Left cardiac atrium (tissue), 4 donors: ENCODE data around the gene MYO5B. TPM values are rescaled to one million over a fixed set of nuclear protein-coding genes. Genes with fewer than 3 reads are reported as not detected.

Experiments
- ATAC-seq, 2 donors: fragments of 200-7000 bp; cut with Tn5 transposase; one replicate each; pipeline ENCODE4 v1.9.1; 2020; ENCODE audit warnings: mild to moderate bottlenecking in 2 of 2, moderate library complexity in 2 of 2
- DNase-seq: peaks from one replicate; pipeline ENCODE4 v3.0.0-alpha.2; 2020
- intact Hi-C, 2 donors: fragments of 100-400 bp; cut with DNase I; formaldehyde crosslinking; loops; one replicate each; pipeline versions ENCODE4 v1.14.1 to v1.15.1; 2022 to 2023
- total RNA-seq, 2 donors: library from RNA; stranded (reverse); fragmentation: NEBNext Ultra II Directional; extraction: Animal tissue kit (Norgen Biotek cat#: 25700); gene quantifications; one replicate each; pipeline ENCODE4 v1.2.1, GENCODE V29; 2021
- donor health status: DM: no; HTN: yes; CAD: no.
- donor health status: DM: no; HTN: yes; CAD: no; lungs with severe emphysema.
- donor health status: DM: yes; HTN: yes; CAD: no.
- donor health status: Dilated cardiomyopathy.

The MYO5B gene
- total RNA-seq, 2 donors from 2014 or later: 4.6 to 7.2 TPM

GRCh38 chr18:50009773-50010335, 185.1 kb downstream of the MYO5B start:
- peak; percentile 53 to 64 for ATAC-seq
- intact Hi-C loops: loop anchor here (10.0 kb wide), 2 partner anchors 55 to 185 kb away; partner anchors contain the start of gene MYO5B (in 2 of the 2)
- no peak for DNase-seq

DNA sequence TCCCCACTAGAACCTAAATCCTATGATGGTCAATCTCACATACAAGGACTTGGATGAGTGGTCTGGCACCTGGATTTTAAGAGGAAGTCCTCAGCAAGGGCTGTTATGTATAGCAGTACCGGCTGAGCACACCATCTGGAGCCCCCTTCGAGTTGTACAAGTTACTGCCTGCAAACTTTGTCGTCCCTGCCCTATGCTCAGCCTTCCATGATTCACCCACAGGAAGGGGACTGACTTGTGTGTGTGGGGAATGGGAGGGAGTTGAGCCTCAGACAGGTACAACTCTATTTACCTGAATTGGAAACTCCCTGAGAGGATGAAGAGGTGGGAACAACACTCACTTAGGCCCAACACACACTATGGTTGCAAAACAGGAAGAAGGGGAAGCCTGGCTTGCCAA, 186.6 kb downstream of the MYO5B start:
- intact Hi-C loops: loop anchor here in 1 of 2 donors (10.0 kb wide), 2 partner anchors 56 to 186 kb away; partner anchors contain the start of gene MYO5B
- DNase-seq (no peak), ATAC-seq (no peak)

DNA sequence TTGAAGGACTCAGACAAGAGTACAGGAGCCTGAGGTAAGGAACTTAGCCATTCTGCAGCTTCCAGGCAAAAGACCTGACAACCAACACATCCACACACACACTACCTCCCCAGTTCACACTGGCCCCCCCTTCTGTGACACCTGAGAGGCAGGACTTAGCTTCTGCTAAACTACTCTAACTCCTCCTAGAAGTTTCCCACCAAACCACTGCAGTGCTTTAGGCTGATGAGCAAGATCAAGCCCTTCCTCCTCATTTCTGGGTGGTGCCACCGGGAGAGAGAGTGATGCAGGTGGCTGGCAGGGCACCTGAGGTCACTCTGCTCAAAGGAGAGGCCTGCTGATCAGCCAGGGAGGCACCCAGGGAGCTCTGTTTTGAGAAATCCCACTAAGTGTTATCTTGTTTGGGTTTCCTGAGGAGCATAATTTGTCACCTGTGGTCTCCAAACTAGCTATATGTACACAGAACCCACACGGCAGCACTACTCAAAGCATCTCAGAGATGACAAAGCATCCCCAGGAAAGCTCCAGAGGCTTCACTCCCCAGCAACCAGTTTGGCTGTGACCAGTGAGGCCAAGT, 188.4 kb downstream of the MYO5B start:
- intact Hi-C loops: loop anchor here in 1 of 2 donors (10.0 kb wide), 2 partner anchors 58 to 188 kb away; partner anchors contain the start of gene MYO5B
- ATAC-seq: no peak
- DNase-seq: no peak

GRCh38 chr18:50004013-50004412, 190.9 kb downstream of the MYO5B start:
- ATAC-seq (no peak), DNase-seq (no peak)
- intact Hi-C loops: loop anchor here in 1 of 2 donors (10.0 kb wide), 2 partner anchors 61 to 191 kb away; partner anchors contain the start of gene MYO5B

DNA sequence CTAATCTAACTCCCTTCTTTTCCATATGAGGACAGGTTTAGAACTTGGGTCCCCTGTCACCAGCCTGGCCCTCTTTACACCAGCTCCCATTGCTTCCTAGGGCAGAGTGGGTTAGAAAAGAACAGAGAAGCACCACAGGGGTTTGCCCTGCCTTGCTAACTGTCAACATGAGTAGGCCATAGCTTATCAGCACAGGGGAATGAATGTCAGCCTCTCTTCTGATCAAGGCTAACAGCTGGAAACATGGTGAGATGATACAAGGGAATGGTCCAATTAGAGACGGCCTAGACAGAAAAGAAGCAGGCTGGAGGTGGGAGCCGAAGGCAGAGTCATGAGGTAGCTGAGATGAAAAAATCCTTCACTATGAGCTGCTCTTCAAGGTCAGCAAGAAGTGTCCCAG, 192.2 kb downstream of the MYO5B start:
- intact Hi-C loops: loop anchor here in 1 of 2 donors (10.0 kb wide), 2 partner anchors 62 to 192 kb away; partner anchors contain the start of gene MYO5B
- no peak for ATAC-seq
- DNase-seq: no peak

DNA sequence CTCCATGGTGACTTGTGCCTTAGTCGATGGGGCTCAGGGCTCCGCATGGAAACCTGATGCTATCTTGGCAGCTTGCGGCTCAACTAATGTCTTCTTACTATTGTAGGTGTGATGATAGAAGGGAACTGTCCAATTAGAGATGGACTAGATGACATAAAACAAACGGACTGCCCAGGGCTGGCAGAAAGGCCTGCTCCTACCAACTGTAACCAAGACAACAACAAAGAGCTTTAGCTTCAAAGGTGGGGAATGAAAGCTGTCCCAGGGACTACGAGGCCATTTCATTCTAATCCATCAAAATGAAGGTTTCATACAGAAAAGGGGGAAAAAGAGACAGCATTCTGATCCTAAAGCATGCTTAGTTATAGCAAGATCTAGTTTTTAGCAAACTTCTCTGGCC, 194.7 kb downstream of the MYO5B start:
- intact Hi-C loops: loop anchor here in 1 of 2 donors (10.0 kb wide), 2 partner anchors 65 to 195 kb away; partner anchors contain the start of gene MYO5B
- ATAC-seq: no peak
- DNase-seq: no peak

DNA sequence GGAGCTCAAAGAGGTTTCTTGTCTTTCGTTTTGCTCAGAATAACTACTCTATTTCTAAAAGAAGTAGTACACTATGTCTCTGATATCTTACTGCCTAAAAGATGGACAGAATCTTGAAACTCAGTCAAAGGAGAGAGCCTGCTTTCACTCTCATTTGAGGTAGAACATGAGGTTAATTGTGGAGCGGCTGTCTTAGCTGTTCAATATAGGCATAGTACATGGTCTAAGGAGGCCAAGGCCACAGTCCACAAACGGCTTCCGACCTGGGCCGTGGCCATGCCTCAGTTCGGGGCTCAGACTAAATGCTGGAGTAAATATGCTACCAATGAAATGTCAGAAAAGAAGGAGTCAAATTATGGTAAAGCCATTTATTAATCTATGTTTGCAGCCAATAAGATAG, 195.8 kb downstream of the MYO5B start:
- ATAC-seq: no peak
- intact Hi-C loops: no loop called here
- no peak for DNase-seq

DNA sequence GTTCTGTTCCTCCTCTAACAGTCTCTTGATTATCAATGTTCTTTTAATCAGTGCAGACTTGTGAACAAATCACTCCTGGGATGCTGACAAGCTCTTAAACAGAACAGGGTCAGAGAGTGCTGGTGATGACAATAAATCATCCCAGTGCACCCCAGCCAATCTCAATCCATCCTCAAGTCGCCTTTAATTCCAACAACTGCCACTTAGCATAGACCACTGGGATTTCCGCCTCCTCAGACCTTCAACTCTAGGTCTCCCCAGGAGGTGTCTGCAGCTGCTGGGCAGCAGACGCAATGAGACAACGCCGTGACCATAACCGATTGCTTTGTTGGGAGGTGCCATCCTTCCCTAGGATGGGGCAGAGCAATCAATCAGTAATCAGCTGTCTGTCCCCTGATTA, 197.4 kb downstream of the MYO5B start:
- intact Hi-C loops: no loop called here
- ATAC-seq (peak in 1 of 2 donors; percentile 66), DNase-seq (no peak)

GRCh38 chr18:49994410-49994809, 200.5 kb downstream of the MYO5B start:
- intact Hi-C loops: no loop called here
- no peak for ATAC-seq
- no peak for DNase-seq

DNA sequence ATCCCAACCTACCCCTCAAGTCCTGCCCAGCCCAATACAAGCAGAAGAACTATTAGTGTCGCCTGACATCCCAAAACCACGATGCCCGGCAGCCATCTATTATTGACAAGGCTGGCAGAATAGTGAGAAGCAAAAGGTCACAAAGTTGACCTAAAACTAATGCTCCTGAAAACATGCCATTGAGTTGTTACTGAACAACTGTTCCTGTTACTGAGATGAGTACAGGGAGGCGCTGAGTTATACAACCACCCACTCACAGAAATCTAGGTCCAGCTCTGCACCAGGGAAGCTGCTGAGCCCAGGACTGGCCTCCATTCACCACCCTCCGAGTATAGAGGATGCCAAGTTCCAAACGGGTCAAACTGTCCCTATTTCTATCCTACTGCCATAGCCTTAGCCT, 201.6 kb downstream of the MYO5B start:
- DNase-seq (peak; percentile 31), ATAC-seq (peak in 1 of 2 donors; percentile 62)
- intact Hi-C loops: no loop called here

GRCh38 chr18:49988733-49989132, 206.2 kb downstream of the MYO5B start:
- intact Hi-C loops: no loop called here
- peak; percentile 29 to 34 for ATAC-seq
- DNase-seq: no peak

DNA sequence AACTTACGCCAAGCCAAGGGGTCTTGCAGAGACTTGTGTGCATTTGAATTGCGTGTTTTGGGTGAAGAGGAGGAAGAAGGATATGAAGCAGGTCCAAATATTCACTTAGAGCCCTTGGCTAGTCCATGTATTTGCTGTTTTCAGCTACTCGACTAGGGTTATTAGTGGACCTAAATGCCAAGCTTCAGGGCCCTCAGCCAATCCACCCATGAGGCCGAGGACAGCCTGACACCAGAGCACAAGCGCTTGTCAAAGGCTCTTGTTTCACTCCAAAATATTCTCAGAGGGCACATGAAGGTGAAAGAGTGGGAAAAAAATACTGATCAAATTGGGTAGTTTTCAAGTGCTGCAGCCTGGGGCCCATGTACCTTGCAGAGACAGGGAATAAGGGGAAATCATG, 206.8 kb downstream of the MYO5B start:
- DNase-seq (no peak), ATAC-seq (no peak)
- intact Hi-C loops: no loop called here

- DNase-seq: no peak
- ATAC-seq: no peak
- intact Hi-C loops: no loop called here
Observed at GRCh38 chr18:49985236-49985635, 209.7 kb downstream of the MYO5B start.

DNA sequence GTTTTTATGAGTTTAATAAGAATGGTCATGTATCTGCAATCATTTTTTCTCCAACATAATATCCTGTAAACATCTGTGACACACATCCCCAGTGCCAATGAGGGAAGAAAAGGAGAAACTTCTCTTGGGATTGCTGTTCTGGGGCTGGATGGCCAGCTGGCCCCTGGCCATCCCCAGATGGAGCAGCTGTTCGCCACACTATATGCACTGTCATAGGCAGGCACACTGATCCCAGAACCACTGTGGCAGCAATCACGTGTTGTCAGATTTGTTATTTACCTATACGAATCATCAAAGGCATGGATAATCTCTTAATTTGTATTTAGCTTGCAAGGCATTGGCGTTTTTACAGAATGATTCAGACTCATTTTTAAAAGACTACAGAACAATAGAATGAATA, 214.1 kb downstream of the MYO5B start:
- DNase-seq (no peak), ATAC-seq (peak in 1 of 2 donors; percentile 36)
- intact Hi-C loops: no loop called here

DNA sequence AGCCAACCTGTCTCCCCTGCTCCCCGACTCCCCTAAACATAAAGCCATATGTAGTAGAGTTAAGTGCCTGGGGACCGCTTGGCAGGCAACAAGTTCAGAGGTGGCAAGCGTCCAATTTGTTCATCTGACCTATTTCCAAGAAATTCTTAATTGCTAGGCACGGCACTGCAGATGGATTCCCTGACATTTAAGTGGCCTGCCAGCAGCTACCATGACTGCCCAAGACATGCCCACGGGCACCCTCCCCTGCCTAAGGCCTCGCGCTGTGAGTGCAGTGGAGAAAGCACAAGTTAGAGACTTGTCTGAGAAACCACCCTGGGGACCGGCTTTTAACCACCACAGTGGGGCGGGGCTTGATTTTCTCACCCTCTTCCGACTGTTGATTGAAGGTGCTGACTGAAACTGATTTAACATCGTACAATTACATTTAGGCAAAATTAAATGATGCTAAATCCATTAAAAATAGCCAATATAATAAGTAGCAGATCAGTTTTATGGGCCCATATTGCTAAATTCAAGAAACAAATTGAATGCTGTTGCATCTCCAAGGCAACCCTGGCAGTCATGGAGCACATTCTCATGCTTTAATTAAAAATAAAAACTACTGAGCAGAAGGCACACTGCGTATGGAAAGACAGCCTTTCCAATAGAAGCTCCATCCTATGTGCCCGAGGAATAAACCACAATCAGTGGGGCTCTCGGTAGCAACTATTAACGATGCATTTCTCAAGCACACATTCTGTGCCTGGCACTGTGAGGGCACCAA, 218.0 kb downstream of the MYO5B start:
- intact Hi-C loops: no loop called here
- no peak for ATAC-seq
- no peak for DNase-seq

- ATAC-seq: no peak
- no peak for DNase-seq
- intact Hi-C loops: no loop called here
Observed at GRCh38 chr18:49976001-49976400, 218.9 kb downstream of the MYO5B start.

DNA sequence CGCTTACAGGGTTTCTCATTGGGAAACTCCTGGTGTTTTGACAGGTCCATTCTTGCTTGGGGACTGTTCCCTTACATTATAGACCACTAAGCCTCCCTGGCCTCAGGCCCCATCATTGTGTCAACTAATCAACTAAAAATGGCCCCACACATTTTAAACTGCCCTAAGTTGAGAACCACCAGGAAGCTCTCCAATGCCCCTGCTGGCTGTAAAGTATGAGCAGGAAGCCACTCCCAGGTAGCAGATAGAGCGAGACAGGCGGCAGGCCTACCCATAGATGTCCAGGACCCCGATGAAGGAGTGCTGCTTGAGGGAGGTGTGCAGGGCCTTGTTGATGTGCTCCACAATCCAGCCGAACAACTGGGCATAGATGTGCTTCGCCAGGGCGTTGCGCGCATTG, 220.9 kb downstream of the MYO5B start:
- DNase-seq (no peak), ATAC-seq (no peak)
- intact Hi-C loops: no loop called here

DNA sequence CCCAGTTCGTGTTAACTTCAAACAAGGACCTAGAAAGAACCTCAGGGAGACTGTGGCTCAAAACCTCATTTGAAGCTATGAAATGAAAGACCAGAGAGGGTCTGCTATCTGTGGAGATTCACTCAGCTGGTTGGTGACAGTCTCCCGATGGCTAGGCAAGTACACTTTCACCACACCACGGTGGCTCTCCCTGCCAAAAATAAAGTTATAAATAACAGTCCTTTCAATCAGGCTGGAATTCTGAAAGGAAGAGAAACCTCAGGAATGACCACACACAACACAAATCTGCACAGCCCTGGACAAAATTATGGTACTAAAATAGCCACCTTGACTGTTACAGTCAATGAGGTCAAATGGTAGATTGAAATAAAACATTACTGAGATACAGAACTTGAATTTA, 221.4 kb downstream of the MYO5B start:
- intact Hi-C loops: no loop called here
- ATAC-seq (peak in 1 of 2 donors; percentile 49), DNase-seq (no peak)

DNA sequence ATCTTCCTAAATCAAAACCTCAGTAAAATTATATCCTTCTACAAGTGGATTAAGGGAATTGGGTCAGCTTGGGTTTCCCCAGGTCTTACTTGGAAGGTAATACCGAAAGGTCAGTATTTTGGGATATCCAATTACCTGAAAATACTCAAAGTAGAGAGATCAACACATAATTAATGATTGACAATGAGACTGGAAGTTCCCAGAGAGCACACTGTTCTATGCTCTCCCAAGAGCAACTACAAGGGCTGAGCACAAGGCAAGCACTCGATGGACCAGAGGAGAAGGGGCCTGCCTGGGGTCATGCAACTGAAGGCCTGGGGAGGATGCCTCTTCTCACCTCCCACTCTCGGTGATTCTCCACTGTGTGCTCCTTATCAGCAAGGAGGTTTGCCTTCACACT, 222.4 kb downstream of the MYO5B start:
- DNase-seq (no peak), ATAC-seq (no peak)
- intact Hi-C loops: no loop called here

DNA sequence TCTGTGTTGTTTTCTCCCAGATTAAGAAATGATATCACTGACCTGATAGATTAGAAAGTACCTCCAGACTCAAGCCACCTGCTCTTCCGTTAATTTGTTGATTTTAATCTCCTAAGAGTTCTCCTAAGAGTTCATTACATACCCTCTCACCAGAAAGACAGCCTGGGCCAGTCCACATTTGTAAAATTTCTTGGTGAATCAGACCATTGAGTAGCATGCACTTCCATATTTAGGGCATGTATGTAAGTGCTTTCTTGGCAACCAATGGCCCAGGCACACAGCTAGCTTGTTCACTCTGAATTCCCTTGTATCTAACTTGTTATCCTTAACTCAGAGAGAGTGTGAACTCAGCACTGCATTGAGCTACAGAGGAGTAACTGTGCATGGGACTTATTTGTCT, 223.5 kb downstream of the MYO5B start:
- DNase-seq: no peak
- ATAC-seq: no peak
- intact Hi-C loops: no loop called here
